ENCODE results near the gene FRRS1. TPM values are rescaled to one million over a fixed set of nuclear protein-coding genes. Genes with fewer than 3 reads are reported as not detected.

The FRRS1 gene
- total and polyA plus RNA-seq, 7 donors = 0.34 to 4.1 (median 3.1) TPM

- DNase-seq = peak; percentile 86 to 94
- TF ChIP-seq CTCF (IDR thresholded peaks at IDR 0.05) = peak; percentile 61
- Histone ChIP-seq H3K4me3 (no peak overlapping the region), H3K4me1 (peaks cover 55% of the 10 kb centered on the region), H3K36me3 (ENCODE audit: insufficient read depth in 1 of 2, low read depth in 1 of 2) (peaks cover 12 to 70% of the 10 kb centered on the region in 2 donors), H3K27ac (peak overlapping the region; percentile 86), H3K9me3 (no peaks in the 10 kb centered on the region), H3K27me3 (ENCODE audit: insufficient read depth in 3 of 3, low read length in 2 of 3) (no peaks in the 10 kb centered on the region)
- WGBS, 3 donors = 5% methylated on average over 6 of the region's 6 CpGs
- peak; percentile 90 to 96 (median 95) for ATAC-seq
- intact Hi-C loops (cut with DNase I) = loop anchor here (1.0 to 5.0 kb wide), 3 partner anchors 38 to 143 kb away; partner anchors contain the start of gene PALMD (in 1 of the 2)
These were observed 80.8 kb downstream of the FRRS1 start for GRCh38 chr1:99685516-99686180.

GRCh38 chr1:99682291-99682751, 84.1 kb downstream of the FRRS1 start:
- Histone ChIP-seq H3K27me3 (ENCODE audit: insufficient read depth in 3 of 3, low read length in 2 of 3) (no peaks in the 10 kb centered on the region), H3K27ac (peak overlapping the region; percentile 86), H3K4me1 (peaks cover 71% of the 10 kb centered on the region), H3K36me3 (ENCODE audit: insufficient read depth in 1 of 2, low read depth in 1 of 2) (peaks cover 8 to 70% of the 10 kb centered on the region in 2 donors), H3K9me3 (no peaks in the 10 kb centered on the region), H3K4me3 (no peak overlapping the region)
- WGBS, 3 donors = 70 to 77% (median 76%) methylated on average over 4 of the region's 4 CpGs
- ATAC-seq (no peak), DNase-seq (no peak)
- intact Hi-C loops (cut with DNase I) = no loop called here
- TF ChIP-seq CTCF (IDR thresholded peaks at IDR 0.05) = no peak

GRCh38 chr1:99681583-99681982, 84.9 kb downstream of the FRRS1 start:
- DNase-seq = no peak
- no peak for TF ChIP-seq CTCF (IDR thresholded peaks at IDR 0.05)
- Histone ChIP-seq H3K4me1 (peaks cover 79% of the 10 kb centered on the region), H3K27ac (peak overlapping the region; percentile 86), H3K36me3 (ENCODE audit: insufficient read depth in 1 of 2, low read depth in 1 of 2) (peaks cover 8 to 70% of the 10 kb centered on the region in 2 donors), H3K27me3 (ENCODE audit: insufficient read depth in 3 of 3, low read length in 2 of 3) (no peaks in the 10 kb centered on the region), H3K9me3 (no peaks in the 10 kb centered on the region), H3K4me3 (no peak overlapping the region)
- WGBS, 3 donors = 20 to 28% (median 24%) methylated on average over 3 of the region's 3 CpGs
- intact Hi-C loops (cut with DNase I) = no loop called here
- peak in 1 of 4 donors; percentile 28 for ATAC-seq

GRCh38 chr1:99680270-99680669, 86.2 kb downstream of the FRRS1 start:
- Histone ChIP-seq H3K4me3 (no peak overlapping the region), H3K27ac (peak overlapping the region; percentile 86), H3K4me1 (peaks cover 82% of the 10 kb centered on the region), H3K9me3 (no peaks in the 10 kb centered on the region), H3K36me3 (ENCODE audit: insufficient read depth in 1 of 2, low read depth in 1 of 2) (peaks cover 8 to 78% of the 10 kb centered on the region in 2 donors), H3K27me3 (ENCODE audit: insufficient read depth in 3 of 3, low read length in 2 of 3) (no peaks in the 10 kb centered on the region)
- intact Hi-C loops (cut with DNase I) = no loop called here
- DNase-seq (no peak), ATAC-seq (no peak)
- no peak for TF ChIP-seq CTCF (IDR thresholded peaks at IDR 0.05)
- 31 to 47% (median 40%) methylated on average over 1 of the region's 1 CpG for WGBS, 3 donors
